Inflammatory macrophage treated with lipopolysaccharide for 1 hour (primary cell): ENCODE results near the gene SFT2D2.
A peak's percentile ranks its signal among the peaks of the same experiment; 100 is the strongest.

Experiments used
- DNase-seq, 2 donors: peaks; one replicate each; pipeline ENCODE4 v3.0.0-alpha.2; 2020 to 2022

Gene SFT2D2

GRCh38 chr1:168223681-168224540, 1.9 kb upstream of the SFT2D2 start:
- peak in 1 of 2 donors; percentile 48 for DNase-seq

GRCh38 chr1:168224991-168225390, 813 bp upstream of the SFT2D2 start:
- no peak for DNase-seq

- DNase-seq = no peak
Measured at GRCh38 chr1:168227620-168228019, 1.8 kb downstream of the SFT2D2 start.

GRCh38 chr1:168229893-168230292, 4.1 kb downstream of the SFT2D2 start:
- DNase-seq = no peak

- no peak for DNase-seq
Measured at GRCh38 chr1:168230709-168231108, 4.9 kb downstream of the SFT2D2 start.

GRCh38 chr1:168234846-168235547, 9.2 kb downstream of the SFT2D2 start:
- DNase-seq = peak in 1 of 2 donors; percentile 37

GRCh38 chr1:168235548-168235885, 9.7 kb downstream of the SFT2D2 start:
- no peak for DNase-seq

GRCh38 chr1:168235937-168236336, 10.1 kb downstream of the SFT2D2 start:
- DNase-seq = no peak

- DNase-seq = no peak
Measured at GRCh38 chr1:168236836-168237611, 11.2 kb downstream of the SFT2D2 start.

- no peak for DNase-seq
Measured at GRCh38 chr1:168243198-168243597, 17.4 kb downstream of the SFT2D2 start.

GRCh38 chr1:168243636-168244212, 17.9 kb downstream of the SFT2D2 start:
- no peak for DNase-seq

GRCh38 chr1:168245042-168245441, 19.2 kb downstream of the SFT2D2 start:
- DNase-seq = no peak

GRCh38 chr1:168246506-168246905, 20.7 kb downstream of the SFT2D2 start:
- DNase-seq = no peak

GRCh38 chr1:168252204-168252733, 26.5 kb downstream of the SFT2D2 start:
- DNase-seq = no peak

GRCh38 chr1:168256164-168256563, 30.4 kb downstream of the SFT2D2 start:
- no peak for DNase-seq

GRCh38 chr1:168257397-168257796, 31.6 kb downstream of the SFT2D2 start:
- DNase-seq = no peak

- no peak for DNase-seq
Measured at GRCh38 chr1:168259567-168259966, 33.8 kb downstream of the SFT2D2 start.

GRCh38 chr1:168260393-168260792, 34.6 kb downstream of the SFT2D2 start:
- no peak for DNase-seq

- DNase-seq = no peak
Measured at GRCh38 chr1:168261390-168261789, 35.6 kb downstream of the SFT2D2 start.

- no peak for DNase-seq
Measured at GRCh38 chr1:168263130-168263529, 37.3 kb downstream of the SFT2D2 start.

- DNase-seq = no peak
Measured at GRCh38 chr1:168264296-168264695, 38.5 kb downstream of the SFT2D2 start.

GRCh38 chr1:168265596-168265995, 39.8 kb downstream of the SFT2D2 start:
- DNase-seq = no peak

- DNase-seq = no peak
Measured at GRCh38 chr1:168266644-168267186, 40.9 kb downstream of the SFT2D2 start.
